H1 (cell line): ENCODE measurements around the gene FAR1. TPM values are rescaled to one million over a fixed set of nuclear protein-coding genes. Genes with fewer than 3 reads are reported as not detected.

Source experiments
- CTCF ChIA-PET: fragments of 300-600 bp; sonication (Branson Sonifier 250); formaldehyde crosslinking; loops from one replicate; lab custom pipeline; 2021; ENCODE audit not compliant: partially characterized antibody; lab: Charles Lee
- POLR2A ChIA-PET: fragments of 300-600 bp; sonication (Branson Sonifier 250); formaldehyde crosslinking; loops from one replicate; lab custom pipeline; 2021; ENCODE audit warnings: inconsistent platforms; ENCODE audit not compliant: partially characterized antibody; lab: Charles Lee
- DNase-seq, 2 experiments: peaks; one replicate each; pipeline versions ENCODE4 v3.0.0 to v3.0.0-alpha.2; 2010 to 2022; ENCODE audit warnings: low spot score in 2 of 2, low read depth in 1 of 2, mixed read lengths in 1 of 2
- FAIRE-seq: peaks from 2 replicates; lab custom pipeline; 2011; peaks lifted over from hg19 to GRCh38; lab: Jason Lieb, UNC
- H2AFZ ChIP-seq: 2 replicates; pipeline ENCODE4 v1.8.1; 2012; ENCODE audit warnings: low read length, inconsistent platforms
- H2AK5ac ChIP-seq: 2 replicates; pipeline ENCODE4 v1.6.1; 2013; ENCODE audit warnings: low read depth, low read length
- H2BK120ac ChIP-seq: replicated peaks from 2 replicates; pipeline ENCODE3; 2013; ENCODE audit warnings: low read depth, low read length, inconsistent platforms
- H2BK12ac ChIP-seq: 2 replicates; pipeline ENCODE4 v1.6.1; 2013; ENCODE audit warnings: low read depth, low read length
- H2BK15ac ChIP-seq: 2 replicates; pipeline ENCODE4 v1.6.1; 2013; ENCODE audit warnings: low read length
- H2BK20ac ChIP-seq: 2 replicates; pipeline ENCODE4 v1.6.1; 2013; ENCODE audit warnings: low read length
- H2BK5ac ChIP-seq: 2 replicates; pipeline ENCODE4 v1.6.1; 2013; ENCODE audit warnings: low read depth, low read length
- H3K14ac ChIP-seq: 2 replicates; pipeline ENCODE4 v1.6.1; 2013; ENCODE audit warnings: inconsistent platforms; ENCODE audit not compliant: insufficient read length
- H3K18ac ChIP-seq: 2 replicates; pipeline ENCODE4 v1.6.1; 2013; ENCODE audit warnings: low read length; ENCODE audit errors: extremely low read depth
- H3K23ac ChIP-seq: 2 replicates; pipeline ENCODE4 v1.6.1; 2013; ENCODE audit warnings: inconsistent platforms; ENCODE audit not compliant: insufficient read length
- H3K23me2 ChIP-seq: 2 replicates; pipeline ENCODE4 v1.6.1; 2013; ENCODE audit warnings: low read depth, low read length
- H3K27ac ChIP-seq: 2 replicates; pipeline ENCODE4 v1.6.1; 2011; ENCODE audit warnings: low read depth, low read length, inconsistent platforms
- H3K27me3 ChIP-seq, 4 experiments: replicated peaks in 1 of 4; 1 replicate in 1 of 4; 2 replicates in 3 of 4; pipeline versions ENCODE4 v1.6.1 to v1.8.1; 2011 to 2013; ENCODE audit warnings: low read length in 3 of 4, mild to moderate bottlenecking in 3 of 4, inconsistent platforms in 2 of 4, mixed read lengths in 2 of 4, moderate library complexity in 1 of 4; ENCODE audit not compliant: control insufficient read depth in 3 of 4, insufficient read depth in 3 of 4; ENCODE audit errors: extremely low read depth in 1 of 4
- H3K36me3 ChIP-seq, 4 experiments: 2 replicates each; pipeline versions ENCODE4 v1.6.1 to v1.8.1; 2011 to 2013; ENCODE audit warnings: mild to moderate bottlenecking in 4 of 4, low read length in 3 of 4, moderate library complexity in 2 of 4, control low read depth in 1 of 4, inconsistent platforms in 1 of 4; ENCODE audit not compliant: insufficient read depth in 4 of 4, control insufficient read depth in 2 of 4
- H3K4ac ChIP-seq: replicated peaks from 2 replicates; pipeline ENCODE3; 2013; ENCODE audit warnings: low read length, low read depth, mixed read lengths, inconsistent platforms; ENCODE audit not compliant: insufficient read length
- H3K4me1 ChIP-seq, 4 experiments: replicated peaks in 1 of 4; 1 replicate in 1 of 4; 2 replicates in 3 of 4; pipeline versions ENCODE4 v1.6.1 to v1.8.1; 2011 to 2013; ENCODE audit warnings: low read length in 3 of 4, inconsistent platforms in 2 of 4, mixed read lengths in 1 of 4; ENCODE audit not compliant: insufficient read depth in 4 of 4, control insufficient read depth in 3 of 4
- H3K4me2 ChIP-seq, 2 experiments: 2 replicates each; pipeline versions ENCODE4 v1.6.1 to v1.8.1; 2011 to 2013; ENCODE audit warnings: low read depth in 2 of 2, low read length in 2 of 2, control low read depth in 1 of 2, inconsistent platforms in 1 of 2, mild to moderate bottlenecking in 1 of 2; ENCODE audit not compliant: insufficient read depth in 1 of 2
- H3K4me3 ChIP-seq, 4 experiments: fragments of 200-600, 300-600 bp in 1 of 4; sonication (generic), shearing (Covaris generic), sonication (Bioruptor Twin) in 1 of 4; 2 replicates each; pipeline versions ENCODE4 v1.5.1 to v1.8.1; 2011 to 2016; ENCODE audit warnings: low read length in 4 of 4, low read depth in 3 of 4, control low read depth in 2 of 4, inconsistent platforms in 2 of 4, mild to moderate bottlenecking in 2 of 4, mixed read lengths in 1 of 4, moderate library complexity in 1 of 4; ENCODE audit not compliant: insufficient read depth in 2 of 4; ENCODE audit errors: extremely low read depth in 1 of 4
- H3K56ac ChIP-seq: replicated peaks from 2 replicates; pipeline ENCODE3; 2013; ENCODE audit warnings: low read depth, mild to moderate bottlenecking, mixed read lengths, low read length, inconsistent platforms; ENCODE audit not compliant: insufficient read length
- H3K79me1 ChIP-seq: 2 replicates; pipeline ENCODE4 v1.6.1; 2013; ENCODE audit warnings: low read depth, low read length, control low read depth
- H3K79me2 ChIP-seq, 2 experiments: 2 replicates each; pipeline versions ENCODE4 v1.6.1 to v1.8.1; 2012 to 2013; ENCODE audit warnings: low read length in 2 of 2, mild to moderate bottlenecking in 2 of 2, inconsistent platforms in 1 of 2; ENCODE audit not compliant: insufficient read depth in 2 of 2, control insufficient read depth in 1 of 2
- H3K9ac ChIP-seq, 4 experiments: replicated peaks in 1 of 4; 1 replicate in 1 of 4; 2 replicates in 3 of 4; pipeline versions ENCODE4 v1.6.1 to v1.8.1; 2011 to 2013; ENCODE audit warnings: low read depth in 3 of 4, low read length in 3 of 4, control low read depth in 2 of 4, mild to moderate bottlenecking in 2 of 4, moderate library complexity in 2 of 4, inconsistent platforms in 1 of 4; ENCODE audit errors: extremely low read depth in 1 of 4
- H3K9me3 ChIP-seq, 2 experiments: 2 replicates each; pipeline versions ENCODE4 v1.6.1 to v1.8.1; 2012 to 2013; ENCODE audit warnings: mild to moderate bottlenecking in 2 of 2, moderate library complexity in 2 of 2, control low read depth in 1 of 2, inconsistent platforms in 1 of 2, low read depth in 1 of 2, low read length in 1 of 2, mixed read lengths in 1 of 2; ENCODE audit not compliant: insufficient read depth in 2 of 2
- H4K20me1 ChIP-seq, 2 experiments: replicated peaks in 1 of 2; 2 replicates each; pipeline versions ENCODE3 to v1.8.1; 2011 to 2013; ENCODE audit warnings: inconsistent platforms in 2 of 2, low read length in 2 of 2, mild to moderate bottlenecking in 1 of 2; ENCODE audit not compliant: insufficient read depth in 2 of 2, control insufficient read depth in 1 of 2
- H4K5ac ChIP-seq: 2 replicates; pipeline ENCODE4 v1.6.1; 2013; ENCODE audit warnings: low read length, low read depth, mixed read lengths, inconsistent platforms; ENCODE audit not compliant: insufficient read length
- H4K8ac ChIP-seq: 2 replicates; pipeline ENCODE4 v1.8.0; 2013; ENCODE audit warnings: mild to moderate bottlenecking, moderate library complexity, low read length, inconsistent platforms; ENCODE audit not compliant: insufficient read depth; ENCODE audit errors: extremely low read depth
- H4K91ac ChIP-seq: replicated peaks from 2 replicates; pipeline ENCODE3; 2013; ENCODE audit warnings: low read length, mixed read lengths, inconsistent platforms; ENCODE audit not compliant: insufficient read length
- polyA plus RNA-seq, 7 experiments: library from polyadenylated mRNA; depleted of rRNA in 3 of 7; stranded (reverse) in 5 of 7; unstranded in 2 of 7; fragments of >200 nt in 5 of 7; fragments of 200-250 nt in 2 of 7; gene quantifications; 1 replicate in 5 of 7; 2 replicates in 1 of 7; 4 replicates in 1 of 7; pipeline versions ENCODE4 v1.2.1 to v1.2.3, GENCODE V29; 2011 to 2013; ENCODE audit warnings: missing spikeins in 2 of 7, mixed read lengths in 2 of 7
- total RNA-seq: library from RNA; stranded (reverse); fragmentation: NEBNext Ultra II Directional; extraction: Animal tissue kit (Norgen Biotek cat#: 25700); gene quantifications from 2 replicates; pipeline ENCODE4 v1.2.1, GENCODE V29; 2021

Gene FAR1
- total and polyA plus RNA-seq, 2 of the 8 experiments (the other 6 are each of a cell fraction or from before 2014, with no cell fraction given), result 29.7 to 68.5 TPM

GRCh38 chr11:13666708-13667107 lies 1.8 kb upstream of the FAR1 start:
- Histone ChIP-seq H3K14ac (no peak overlapping the region), H3K27me3 (no peaks in the 10 kb centered on the region), H2AFZ (no peak overlapping the region), H3K9me3 (no peaks in the 10 kb centered on the region), H3K23me2 (peaks cover 9% of the 10 kb centered on the region), H4K91ac (no peak overlapping the region), H4K8ac (no peak overlapping the region), H4K20me1 (peaks cover 2 to 9% of the 10 kb centered on the region in 2 experiments), H2BK5ac (no peak overlapping the region), H3K4me1 (peaks cover 0 to 3% (median 0%) of the 10 kb centered on the region in 4 experiments; a peak in 3 of 7 replicates), H2BK120ac (no peak overlapping the region), H4K5ac (no peak overlapping the region), H3K36me3 (no peaks in the 10 kb centered on the region), H3K18ac (no peak overlapping the region), H2BK15ac (no peak overlapping the region), H3K23ac (no peak overlapping the region), H3K4me2 (no peak overlapping the region; a peak in 1 of 4 replicates), H3K79me2 (peaks cover 19 to 28% of the 10 kb centered on the region in 2 experiments), H3K4me3 (no peak overlapping the region), H3K9ac (no peak overlapping the region), H2BK12ac (no peak overlapping the region), H3K79me1 (0 out of 2 replicates have a peak, but pooled peaks cover 2% of the 10 kb centered on the region), H2AK5ac (no peak overlapping the region), H3K27ac (no peak overlapping the region), H3K56ac (no peak overlapping the region), H2BK20ac (no peak overlapping the region), H3K4ac (no peak overlapping the region)
- DNase-seq (no peak), FAIRE-seq (no peak)
- ChIA-PET CTCF (interaction anchor here (1.2 to 2.5 kb wide), 7 partner anchors 10 to 180 kb away, joined by 3 to 12 read pairs (median 5); no protein-coding TSS in a partner anchor), POLR2A (interaction anchor here (1.1 to 2.8 kb wide), 4 partner anchors 9 to 11 kb away, joined by 3 to 10 read pairs (median 5); no protein-coding TSS in a partner anchor)
